Karpas-422 (cell line): ENCODE data around the gene SMIM44. TPM values are rescaled to one million over a fixed set of nuclear protein-coding genes. Genes with fewer than 3 reads are reported as not detected.
"Not testable (repeated sequence)": the region's sequence is repeated elsewhere in the genome, so short reads cannot be mapped to it uniquely, and the experiment has no call there.

Experiments
- DNase-seq: peaks from one replicate; pipeline ENCODE4 v3.0.0-alpha.2; 2015
- H2AFZ ChIP-seq: fragments of 200-600 bp; sonication (generic); 2 replicates; pipeline ENCODE4 v1.6.1; 2014; ENCODE audit warnings: antibody characterized with exemption, low read length, mixed read lengths
- H3K27ac ChIP-seq: fragments of 200-600 bp; sonication (generic); 2 replicates; pipeline ENCODE4 v1.5.1; 2014; ENCODE audit warnings: mild to moderate bottlenecking, low read length, moderate library complexity
- H3K27me3 ChIP-seq: fragments of 200-600 bp; sonication (generic); 2 replicates; pipeline ENCODE4 v1.6.1; 2014; ENCODE audit warnings: low read length, mixed read lengths
- H3K36me3 ChIP-seq: fragments of 200-600 bp; sonication (generic); 2 replicates; pipeline ENCODE4 v1.6.1; 2014; ENCODE audit warnings: low read length, mixed read lengths; ENCODE audit not compliant: insufficient read depth
- H3K4me1 ChIP-seq: fragments of 200-600 bp; sonication (generic); 2 replicates; pipeline ENCODE4 v1.6.1; 2014; ENCODE audit warnings: mild to moderate bottlenecking, low read length, mixed read lengths
- H3K4me2 ChIP-seq: fragments of 200-600 bp; sonication (generic); 2 replicates; pipeline ENCODE4 v1.6.1; 2014; ENCODE audit warnings: low read length, low read depth, mild to moderate bottlenecking; ENCODE audit not compliant: poor library complexity, severe bottlenecking
- H3K4me3 ChIP-seq: fragments of 200-600 bp; sonication (generic); 2 replicates; pipeline ENCODE4 v1.5.1; 2014; ENCODE audit warnings: mild to moderate bottlenecking, antibody characterized with exemption, low read length, mixed read lengths
- H3K79me2 ChIP-seq: fragments of 200-600 bp; sonication (generic); 2 replicates; pipeline ENCODE4 v1.6.1; 2014; ENCODE audit warnings: mild to moderate bottlenecking, low read length, mixed read lengths
- H3K9ac ChIP-seq: fragments of 200-600 bp; sonication (generic); 2 replicates; pipeline ENCODE4 v1.6.0; 2014; ENCODE audit warnings: low read length
- H3K9me2 ChIP-seq: fragments of 200-600 bp; sonication (generic), shearing (Covaris generic); replicated peaks from 2 replicates; pipeline ENCODE4 v1.6.0; 2014; ENCODE audit warnings: mild to moderate bottlenecking, low read length, moderate library complexity; ENCODE audit not compliant: insufficient read depth
- H3K9me3 ChIP-seq: fragments of 300-700, 200-600 bp; sonication (generic); 2 replicates; pipeline ENCODE4 v1.6.1; 2014; ENCODE audit warnings: low read length, mixed read lengths
- H4K20me1 ChIP-seq: fragments of 200-600 bp; sonication (generic); 2 replicates; pipeline ENCODE4 v1.6.1; 2014; ENCODE audit warnings: mild to moderate bottlenecking, antibody characterized with exemption, low read length, low read depth; ENCODE audit not compliant: insufficient read depth
- total RNA-seq: library from RNA; depleted of rRNA; stranded (reverse); fragments of >200 nt; shearing (Covaris generic); gene quantifications from 2 replicates; pipeline ENCODE4 v1.2.3, GENCODE V29; 2014; ENCODE audit warnings: low replicate concordance; rRNA removed

Gene SMIM44
- total RNA-seq: not detected in 2 replicates

DNA sequence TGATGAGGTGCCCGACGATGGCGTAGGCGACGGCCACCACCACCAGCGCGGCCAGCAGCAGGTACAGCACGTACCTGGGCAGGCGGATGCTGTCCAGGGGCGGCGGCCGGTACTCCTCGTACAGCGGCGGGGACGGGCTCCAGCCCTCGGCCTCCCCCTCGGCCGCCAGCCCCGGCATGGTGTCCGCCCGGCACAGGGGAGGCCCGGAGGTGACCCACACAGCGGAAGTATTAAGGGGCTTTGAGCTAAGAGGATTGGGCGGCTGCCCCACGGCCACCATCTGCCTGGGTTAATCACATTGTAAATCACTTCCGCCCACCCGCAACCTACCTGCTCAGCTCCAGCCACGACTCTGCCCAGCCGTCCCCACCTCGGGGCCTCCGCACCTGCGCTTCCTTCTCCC is at the start of gene SMIM44:
Gene SMIM44, minus strand, starts transcription at position 216 of the 403 bp plus-strand sequence. Its CDS starts 38 bp downstream, at position 178.
- Histone ChIP-seq H3K9ac (no peak within 1 kb of the TSS), H3K27ac (peak within 1 kb of the TSS; percentile 96), H3K27me3 (no peaks in the 10 kb centered on the region), H3K36me3 (no peaks in the 10 kb centered on the region), H3K4me3 (no peak within 1 kb of the TSS), H3K79me2 (no peaks in the 10 kb centered on the region), H2AFZ (no peak within 1 kb of the TSS), H4K20me1 (no peaks in the 10 kb centered on the region), H3K9me3 (no peaks in the 10 kb centered on the region), H3K4me2 (peak within 1 kb of the TSS; percentile 61), H3K4me1 (peaks cover 29% of the 10 kb centered on the region), H3K9me2 (no peaks in the 10 kb centered on the region)
- no peak for DNase-seq

DNA sequence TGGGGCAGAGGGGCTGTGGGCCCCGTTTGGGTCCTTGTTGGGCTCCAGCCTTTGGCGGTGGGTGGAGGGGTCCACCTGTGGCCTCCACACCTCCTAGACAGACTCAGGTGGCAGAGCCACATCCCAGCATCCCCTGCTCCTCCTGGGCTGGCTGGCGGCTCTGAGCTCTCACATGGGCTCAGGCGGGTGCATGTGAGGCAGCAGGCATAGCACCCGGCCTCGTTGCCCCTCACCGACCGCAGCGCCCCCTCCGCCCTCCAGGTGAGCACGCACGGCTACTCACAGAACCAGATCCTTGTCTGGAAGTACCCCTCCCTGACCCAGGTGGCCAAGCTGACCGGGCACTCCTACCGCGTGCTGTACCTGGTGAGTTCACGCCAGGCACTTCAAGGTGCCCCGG is 49.8 kb upstream of the SMIM44 start:
- Histone ChIP-seq H3K36me3 (no peaks in the 10 kb centered on the region), H3K27me3 (no peaks in the 10 kb centered on the region), H3K9me3 (no peaks in the 10 kb centered on the region), H3K4me2 (no peak overlapping the region), H3K9ac (no peak overlapping the region), H3K9me2 (no peaks in the 10 kb centered on the region), H2AFZ (no peak overlapping the region), H3K4me1 (no peaks in the 10 kb centered on the region), H3K4me3 (no peak overlapping the region), H4K20me1 (no peaks in the 10 kb centered on the region; the same call in 1 of the 2 replicates), H3K79me2 (no peaks in the 10 kb centered on the region), H3K27ac (no peak overlapping the region)
- DNase-seq: no peak

DNA sequence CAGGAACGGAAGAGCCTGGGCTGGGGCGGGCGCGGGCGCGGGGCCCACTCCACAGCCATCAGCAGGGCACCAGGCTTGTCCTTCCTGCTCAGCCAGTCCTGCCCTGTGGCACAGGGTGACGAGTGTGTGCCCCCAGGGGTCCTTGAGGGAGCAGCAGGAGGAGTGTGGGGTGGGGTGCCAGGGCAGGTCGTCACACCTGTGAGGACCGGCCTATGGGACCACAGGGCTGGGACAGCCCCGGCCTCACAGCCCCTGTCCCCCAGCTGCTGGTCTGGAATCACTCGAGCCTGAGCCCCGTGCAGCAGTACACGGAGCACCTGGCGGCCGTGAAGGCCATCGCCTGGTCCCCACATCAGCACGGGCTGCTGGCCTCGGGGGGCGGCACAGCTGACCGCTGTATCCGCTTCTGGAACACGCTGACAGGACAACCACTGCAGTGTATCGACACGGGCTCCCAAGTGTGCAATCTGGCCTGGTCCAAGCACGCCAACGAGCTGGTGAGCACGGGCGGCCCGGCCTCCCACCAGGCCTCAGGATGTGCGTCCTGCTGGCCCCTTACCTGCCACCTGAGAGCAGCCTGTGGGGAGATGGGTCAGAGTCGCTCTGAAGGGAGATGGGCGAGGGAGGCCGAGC is 49.0 kb upstream of the SMIM44 start:
- Histone ChIP-seq H3K27me3 (no peaks in the 10 kb centered on the region), H3K4me2 (no peak overlapping the region), H3K27ac (no peak overlapping the region), H3K4me1 (no peaks in the 10 kb centered on the region), H3K36me3 (no peaks in the 10 kb centered on the region), H3K9ac (no peak overlapping the region), H2AFZ (no peak overlapping the region), H3K9me3 (no peaks in the 10 kb centered on the region), H3K9me2 (no peaks in the 10 kb centered on the region), H3K4me3 (no peak overlapping the region), H3K79me2 (no peaks in the 10 kb centered on the region), H4K20me1 (no peaks in the 10 kb centered on the region; the same call in 1 of the 2 replicates)
- DNase-seq: no peak

DNA sequence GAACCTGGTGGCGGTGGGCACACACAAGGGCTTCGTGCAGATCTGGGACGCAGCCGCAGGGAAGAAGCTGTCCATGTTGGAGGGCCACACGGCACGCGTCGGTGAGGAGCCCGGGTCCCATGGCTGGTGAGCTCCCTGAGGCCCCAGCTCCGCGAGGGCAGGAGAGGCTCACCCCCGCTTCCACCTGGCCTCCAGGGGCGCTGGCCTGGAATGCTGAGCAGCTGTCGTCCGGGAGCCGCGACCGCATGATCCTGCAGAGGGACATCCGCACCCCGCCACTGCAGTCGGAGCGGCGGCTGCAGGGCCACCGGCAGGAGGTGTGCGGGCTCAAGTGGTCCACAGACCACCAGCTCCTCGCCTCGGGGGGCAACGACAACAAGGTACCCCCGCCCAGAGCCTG is 48.5 kb upstream of the SMIM44 start:
- H3K9me2 ChIP-seq: no peaks in the 10 kb centered on the region
- no peak overlapping the region for H3K27ac ChIP-seq
- no peaks in the 10 kb centered on the region for H3K36me3 ChIP-seq
- DNase-seq: no peak
- no peaks in the 10 kb centered on the region for H3K79me2 ChIP-seq
- H3K9ac ChIP-seq: no peak overlapping the region
- no peaks in the 10 kb centered on the region for H3K9me3 ChIP-seq
- H3K4me2 ChIP-seq: no peak overlapping the region
- H3K27me3 ChIP-seq: no peaks in the 10 kb centered on the region
- no peak overlapping the region for H3K4me3 ChIP-seq
- H3K4me1 ChIP-seq: no peaks in the 10 kb centered on the region
- no peak overlapping the region for H2AFZ ChIP-seq
- no peaks in the 10 kb centered on the region; the same call in 1 of the 2 replicates for H4K20me1 ChIP-seq

DNA sequence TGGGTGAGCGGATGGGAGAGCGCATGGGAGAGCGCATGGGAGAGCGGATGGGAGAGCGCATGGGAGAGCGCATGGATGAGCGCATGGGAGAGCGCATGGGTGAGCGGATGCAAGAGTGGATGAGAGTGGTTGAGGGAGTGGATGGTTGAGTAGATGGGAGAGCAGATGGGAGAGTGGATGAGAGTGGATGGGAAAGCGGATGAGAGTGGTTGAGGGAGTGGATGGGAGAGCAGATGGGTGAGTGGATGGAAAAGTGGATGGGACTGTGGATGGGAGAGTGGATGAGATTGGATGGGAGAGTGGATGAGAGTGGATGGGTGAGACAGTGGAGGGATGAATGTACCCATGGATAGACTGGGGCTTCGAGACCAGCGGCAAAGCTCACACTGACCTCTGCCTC is 47.1 kb upstream of the SMIM44 start:
- DNase-seq: no peak
- H3K4me1 ChIP-seq: no peaks in the 10 kb centered on the region
- H3K4me3 ChIP-seq: no peak overlapping the region
- H3K9ac ChIP-seq: no peak overlapping the region
- H2AFZ ChIP-seq: no peak overlapping the region
- no peaks in the 10 kb centered on the region for H3K9me2 ChIP-seq
- no peaks in the 10 kb centered on the region for H4K20me1 ChIP-seq
- H3K4me2 ChIP-seq: no peak overlapping the region
- H3K36me3 ChIP-seq: no peaks in the 10 kb centered on the region
- no peaks in the 10 kb centered on the region for H3K27me3 ChIP-seq
- no peak overlapping the region for H3K27ac ChIP-seq
- no peaks in the 10 kb centered on the region for H3K9me3 ChIP-seq
- no peaks in the 10 kb centered on the region for H3K79me2 ChIP-seq

DNA sequence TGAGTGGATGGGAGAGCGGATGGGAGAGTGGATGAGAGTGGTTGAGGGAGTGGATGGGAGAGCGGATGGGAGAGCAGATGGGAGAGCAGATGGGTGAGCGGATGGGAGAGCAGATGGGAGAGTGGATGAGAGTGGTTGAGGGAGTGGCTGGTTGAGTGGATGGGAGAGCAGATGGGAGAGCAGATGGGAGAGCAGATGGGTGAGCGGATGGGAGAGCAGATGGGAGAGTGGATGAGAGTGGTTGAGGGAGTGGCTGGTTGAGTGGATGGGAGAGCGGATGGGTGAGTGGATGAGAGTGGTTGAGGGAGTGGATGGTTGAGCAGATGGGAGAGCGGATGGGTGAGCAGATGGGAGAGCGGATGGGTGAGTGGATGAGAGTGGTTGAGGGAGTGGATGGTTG is 46.1 kb upstream of the SMIM44 start:
- not testable (repeated sequence) for H3K79me2 ChIP-seq, H3K9me2 ChIP-seq, H2AFZ ChIP-seq, H3K9me3 ChIP-seq, H3K27me3 ChIP-seq, H4K20me1 ChIP-seq, H3K9ac ChIP-seq, H3K4me3 ChIP-seq, H3K4me2 ChIP-seq, H3K36me3 ChIP-seq, H3K27ac ChIP-seq, H3K4me1 ChIP-seq, DNase-seq

DNA sequence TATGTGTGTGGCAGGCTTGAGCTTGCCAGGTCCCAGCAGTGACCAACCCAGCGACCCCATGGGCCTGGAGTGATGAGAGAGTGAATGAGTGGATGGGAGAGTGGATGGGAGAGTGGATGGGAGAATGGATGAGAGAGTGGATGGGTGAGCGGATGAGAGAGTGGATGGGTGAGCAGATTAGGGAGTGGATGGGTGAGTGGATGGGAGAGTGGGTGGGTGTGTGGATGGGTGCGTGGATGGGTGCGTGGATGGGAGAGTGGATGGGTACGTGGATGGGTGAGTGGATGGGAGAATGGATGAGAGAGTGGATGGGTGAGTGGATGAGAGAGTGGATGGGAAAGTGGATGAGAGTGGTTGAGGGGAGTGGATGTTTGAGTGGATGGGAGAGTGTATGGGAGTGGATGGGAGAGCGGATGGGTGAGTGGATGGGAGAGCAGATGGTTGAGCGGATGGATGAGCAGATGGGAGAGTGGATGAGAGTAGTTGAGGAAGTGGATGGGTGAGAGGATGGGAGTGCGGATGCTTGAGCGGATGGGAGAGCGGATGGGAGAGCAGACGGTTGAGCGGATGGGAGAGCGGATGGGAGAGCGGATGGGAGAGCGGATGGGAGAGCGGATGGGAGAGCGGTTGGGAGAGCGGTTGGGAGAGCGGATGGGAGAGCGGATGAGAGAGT is 45.4 kb upstream of the SMIM44 start:
- no peak overlapping the region for H3K9ac ChIP-seq
- no peaks in the 10 kb centered on the region for H3K9me2 ChIP-seq
- H3K4me2 ChIP-seq: no peak overlapping the region
- H3K27me3 ChIP-seq: no peaks in the 10 kb centered on the region
- H2AFZ ChIP-seq: no peak overlapping the region
- H3K36me3 ChIP-seq: no peaks in the 10 kb centered on the region
- no peak overlapping the region for H3K27ac ChIP-seq
- no peaks in the 10 kb centered on the region for H3K79me2 ChIP-seq
- H3K4me1 ChIP-seq: no peaks in the 10 kb centered on the region
- H3K9me3 ChIP-seq: no peaks in the 10 kb centered on the region
- no peak for DNase-seq
- H3K4me3 ChIP-seq: no peak overlapping the region
- no peaks in the 10 kb centered on the region for H4K20me1 ChIP-seq

DNA sequence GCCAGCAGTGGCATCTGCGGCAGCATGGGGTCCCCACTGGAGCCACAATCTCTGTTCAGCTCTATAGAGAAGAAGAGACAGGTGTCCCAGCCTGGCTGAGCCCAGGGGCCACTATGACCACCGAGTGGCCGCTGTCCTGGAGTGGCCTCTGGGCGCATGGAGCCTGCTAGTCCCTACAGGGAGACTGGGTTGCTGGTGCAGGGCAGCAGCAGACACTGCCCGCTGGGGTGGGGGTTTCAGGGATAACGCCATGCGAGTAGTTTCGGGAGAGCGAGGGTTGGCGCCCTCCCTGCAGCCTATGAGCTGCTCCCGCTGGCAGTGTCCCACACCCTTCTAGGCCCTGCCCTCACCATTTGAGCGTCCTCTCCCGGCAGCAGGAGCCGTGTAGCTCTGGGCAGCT is 44.8 kb upstream of the SMIM44 start:
- Histone ChIP-seq H3K4me3 (no peak overlapping the region), H3K79me2 (no peaks in the 10 kb centered on the region), H3K4me2 (no peak overlapping the region), H3K36me3 (no peaks in the 10 kb centered on the region), H3K4me1 (no peaks in the 10 kb centered on the region), H2AFZ (no peak overlapping the region), H3K9me2 (no peaks in the 10 kb centered on the region), H3K9me3 (no peaks in the 10 kb centered on the region), H4K20me1 (no peaks in the 10 kb centered on the region), H3K27me3 (no peaks in the 10 kb centered on the region), H3K27ac (no peak overlapping the region), H3K9ac (no peak overlapping the region)
- no peak for DNase-seq
